Stimulated activated CD4-positive, alpha-beta T cell treated with anti-CD3 and anti-CD28 coated beads, TNF-alpha, amount 100 ng/mL, for 48 hours (primary cell): Measurements from ENCODE around the gene CCDC188.
"Not testable (repeated sequence)": the region's sequence is repeated elsewhere in the genome, so short reads cannot be mapped to it uniquely, and the experiment has no call there.

Source experiments
- DNase-seq, 3 donors: peaks; one replicate each; pipeline ENCODE4 v3.0.0-alpha.2; 2020; ENCODE audit warnings: low read depth in 3 of 3

CCDC188 gene

DNA sequence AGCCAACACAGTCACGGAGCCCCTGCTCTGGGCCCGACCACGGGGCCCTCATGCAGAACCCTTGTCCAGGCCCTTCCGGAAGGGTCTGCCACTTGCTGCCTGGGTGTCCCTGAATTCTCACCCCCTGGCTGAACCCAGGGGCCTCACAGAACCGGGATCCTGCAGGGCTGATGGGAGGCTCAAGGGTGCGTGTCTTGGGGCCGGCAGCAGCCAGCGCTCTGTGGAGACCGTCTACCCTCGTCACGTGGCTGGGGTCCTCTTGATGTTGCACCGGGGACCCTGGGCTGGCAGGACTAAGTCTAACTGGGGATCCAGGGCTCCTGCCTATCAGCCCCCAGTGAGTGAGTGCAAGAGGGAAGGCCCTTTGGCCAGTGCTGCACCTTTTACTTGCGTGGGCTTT lies 19.3 kb upstream of the CCDC188 start:
- DNase-seq = no peak

DNA sequence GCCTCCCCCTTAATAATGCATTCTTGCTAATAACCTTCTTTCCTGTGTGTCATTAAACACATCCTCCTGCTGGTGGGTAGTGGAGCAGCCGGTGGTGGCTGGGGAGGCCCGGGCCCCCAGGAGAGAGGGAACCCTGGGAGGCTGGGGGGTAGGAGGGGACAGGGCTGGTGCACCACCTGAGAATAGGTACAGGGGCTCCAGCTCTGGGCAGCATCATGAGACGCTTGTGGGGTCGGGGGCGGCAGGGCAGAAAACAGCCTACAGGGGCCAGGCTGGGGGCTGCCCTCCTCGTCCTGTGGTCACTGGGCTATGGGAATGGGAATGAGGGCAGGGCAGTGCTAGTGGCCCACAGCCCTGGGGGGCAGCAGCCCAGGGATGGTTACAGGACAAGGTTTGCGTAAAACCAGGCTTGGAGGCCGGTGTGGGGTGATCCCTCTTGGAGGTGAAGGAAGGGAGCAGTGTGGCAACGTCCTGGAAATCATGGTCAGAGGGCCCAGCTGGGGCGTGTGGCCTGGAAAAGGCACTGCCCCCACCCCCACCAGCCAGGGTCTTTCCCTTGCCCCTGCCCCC lies 18.5 kb upstream of the CCDC188 start:
- no peak for DNase-seq

DNA sequence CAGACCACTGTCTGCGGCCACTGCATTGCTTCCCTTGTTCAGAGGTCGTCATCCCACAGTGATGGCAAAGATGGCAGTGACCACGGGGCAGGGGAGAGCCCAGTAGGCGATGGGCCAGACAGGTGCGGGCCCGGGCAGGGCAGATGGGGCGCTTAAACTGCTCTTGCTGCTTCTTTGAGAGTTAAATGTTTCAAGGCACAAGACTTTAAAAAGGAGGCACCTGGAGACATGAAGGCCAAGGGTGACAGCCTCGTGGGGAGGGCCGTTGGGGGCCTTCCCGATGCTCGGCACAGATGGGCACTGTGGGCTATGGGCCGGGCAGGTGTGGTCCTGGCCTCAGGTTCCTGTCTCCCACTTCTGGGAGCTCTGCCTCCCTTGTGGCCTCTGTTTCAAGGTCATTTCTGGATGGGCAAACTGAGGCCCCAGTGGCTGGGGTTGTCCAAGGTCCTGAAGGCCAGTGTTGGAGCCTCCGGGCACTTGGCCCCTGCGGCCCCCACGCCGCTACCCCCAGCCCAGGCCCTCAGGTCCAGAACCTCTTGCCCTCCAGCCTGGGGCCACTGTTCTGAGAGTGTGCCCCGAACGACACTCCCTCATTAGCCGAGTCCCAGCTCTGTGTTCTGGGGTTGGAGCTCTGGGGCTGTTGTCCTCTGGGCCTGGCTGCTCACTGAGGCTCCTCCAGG lies 16.9 kb upstream of the CCDC188 start:
- DNase-seq = no peak

DNA sequence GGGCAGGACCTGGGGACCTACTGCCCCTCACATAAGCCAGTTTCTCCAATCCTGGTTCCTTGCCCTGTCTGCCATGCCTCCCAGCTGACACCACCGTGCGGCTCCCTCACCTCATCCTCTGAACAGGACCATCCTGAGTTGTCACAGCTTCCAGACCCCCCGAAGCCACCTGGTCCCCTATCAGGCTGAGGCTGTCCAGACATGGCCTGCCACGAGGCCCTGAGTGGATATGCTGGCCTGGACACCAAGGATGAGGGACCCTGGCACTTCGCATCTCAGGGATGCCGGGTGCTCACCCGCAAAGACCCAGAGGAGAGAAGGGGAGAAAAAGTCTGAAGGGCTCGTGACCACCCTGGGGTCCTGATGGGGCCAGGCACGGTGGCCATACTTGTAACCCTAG lies 15.8 kb upstream of the CCDC188 start:
- no peak for DNase-seq

DNA sequence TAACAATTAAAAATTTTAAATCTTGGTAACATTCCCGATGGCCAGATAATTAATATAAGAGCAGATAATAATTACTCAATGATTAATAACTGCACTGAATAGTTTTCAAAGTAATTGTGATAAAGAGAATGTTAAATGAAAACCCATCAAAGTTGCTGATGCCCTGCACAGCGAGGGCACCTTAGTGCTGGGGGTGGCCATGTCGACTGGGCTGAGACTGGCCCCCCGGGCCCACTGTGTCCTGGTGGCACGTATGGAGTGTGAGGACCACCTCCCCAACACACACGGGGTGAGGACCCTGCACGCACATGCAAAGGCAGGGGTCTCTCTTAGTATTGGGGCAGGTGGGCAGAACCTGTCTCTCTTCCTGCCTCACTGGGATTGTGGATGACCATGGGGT lies 15.1 kb upstream of the CCDC188 start:
- DNase-seq = no peak

DNA sequence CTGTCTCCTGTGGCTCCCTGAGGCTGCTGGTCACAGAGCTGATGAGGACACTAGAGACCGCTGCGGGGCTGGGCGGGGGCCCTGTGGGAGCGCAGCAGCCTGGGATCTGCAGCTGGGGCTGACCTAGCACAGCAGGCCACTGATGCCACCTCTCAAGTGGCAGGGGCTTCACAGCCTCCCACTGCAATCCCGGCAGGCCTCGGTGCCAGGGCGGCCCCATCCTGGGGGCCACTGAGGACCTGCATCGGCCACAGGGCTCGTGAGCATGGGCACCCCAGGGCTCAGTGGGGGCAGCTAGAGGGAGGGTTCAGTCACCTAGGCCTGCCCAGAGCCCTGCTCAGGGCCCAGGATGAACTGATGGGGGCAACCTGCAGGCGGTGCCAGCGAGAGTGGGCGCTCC lies 14.6 kb upstream of the CCDC188 start:
- no peak for DNase-seq

DNA sequence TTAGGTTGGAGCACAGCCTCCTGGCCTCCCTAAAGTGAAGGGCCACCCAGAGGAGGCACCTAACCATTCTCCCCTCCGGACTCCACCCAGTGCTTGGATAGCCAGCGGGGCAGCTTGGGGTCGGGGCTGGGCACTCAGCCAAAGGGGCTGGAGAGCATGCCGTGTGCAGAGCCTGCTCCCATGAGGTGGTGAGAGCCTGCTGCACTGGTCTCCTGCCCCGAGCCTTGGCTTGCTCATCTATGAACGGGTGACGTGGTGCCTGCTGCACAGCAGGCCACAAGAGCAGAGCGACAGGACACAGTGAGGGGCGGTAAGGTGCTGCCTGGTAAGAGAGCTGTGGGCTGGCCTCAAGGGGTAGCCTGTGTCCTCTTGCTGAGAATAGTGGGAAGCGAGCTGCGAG lies 14.0 kb upstream of the CCDC188 start:
- DNase-seq = no peak

DNA sequence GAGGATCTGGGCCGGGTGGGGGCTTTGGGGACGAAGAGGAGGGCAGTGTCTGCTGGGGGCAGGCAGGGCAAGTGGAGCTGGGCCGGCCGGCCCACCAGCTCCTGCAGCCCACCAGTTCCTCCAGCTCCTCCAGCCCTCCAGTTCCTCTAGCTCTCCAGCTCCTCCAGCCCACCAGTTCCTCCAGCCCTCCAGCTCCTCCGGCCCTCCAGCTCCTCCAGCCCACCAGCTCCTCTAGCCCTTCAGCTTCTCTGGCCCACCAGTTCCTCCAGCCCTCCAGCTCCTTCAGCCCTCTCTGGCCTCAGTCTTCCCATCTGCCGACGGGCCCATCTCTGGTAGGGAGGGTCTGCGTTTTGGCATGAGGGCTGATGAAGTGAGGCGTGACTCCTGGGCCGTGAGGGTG lies 9.2 kb upstream of the CCDC188 start:
- DNase-seq = no peak

DNA sequence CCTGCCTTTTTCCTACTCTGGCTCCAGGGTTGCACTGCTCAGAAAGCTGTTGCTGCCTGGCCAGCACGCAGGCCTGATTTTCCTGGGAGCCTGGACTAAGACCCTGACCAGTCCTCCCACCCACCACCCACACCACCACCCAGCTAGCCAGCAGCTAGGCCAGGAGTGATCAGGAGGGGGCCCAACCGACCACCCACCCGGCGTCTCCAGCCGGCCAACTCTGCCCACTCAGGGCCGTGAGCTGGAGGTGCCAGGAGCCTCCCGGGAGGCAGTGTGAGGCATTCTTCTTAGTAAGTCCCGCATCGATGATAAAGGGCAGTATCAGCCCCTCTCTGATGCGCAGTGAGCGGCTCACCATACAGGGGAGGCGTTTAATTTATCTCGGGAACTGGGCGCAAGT lies 8.7 kb upstream of the CCDC188 start:
- DNase-seq = not testable (repeated sequence)

DNA sequence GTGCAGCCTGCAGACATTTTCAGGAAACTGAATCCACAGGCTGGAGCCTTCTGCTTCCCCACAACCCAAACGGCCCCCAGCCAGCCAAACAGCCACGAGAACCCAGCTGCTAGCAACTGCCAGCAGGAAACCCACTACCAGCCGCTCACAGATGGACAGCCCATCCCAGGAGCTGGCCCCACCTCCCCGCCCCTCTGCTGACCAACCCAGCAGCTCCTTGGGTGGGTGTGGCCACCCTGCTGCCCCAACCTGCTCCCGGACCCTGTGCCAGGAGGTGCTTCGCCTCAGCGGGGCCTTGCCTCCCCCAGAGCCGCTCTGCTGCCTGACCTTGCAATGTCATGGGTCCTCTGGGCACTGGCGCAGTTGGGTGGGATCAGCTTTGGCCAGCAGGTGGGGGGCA lies 8.2 kb upstream of the CCDC188 start:
- DNase-seq = no peak

DNA sequence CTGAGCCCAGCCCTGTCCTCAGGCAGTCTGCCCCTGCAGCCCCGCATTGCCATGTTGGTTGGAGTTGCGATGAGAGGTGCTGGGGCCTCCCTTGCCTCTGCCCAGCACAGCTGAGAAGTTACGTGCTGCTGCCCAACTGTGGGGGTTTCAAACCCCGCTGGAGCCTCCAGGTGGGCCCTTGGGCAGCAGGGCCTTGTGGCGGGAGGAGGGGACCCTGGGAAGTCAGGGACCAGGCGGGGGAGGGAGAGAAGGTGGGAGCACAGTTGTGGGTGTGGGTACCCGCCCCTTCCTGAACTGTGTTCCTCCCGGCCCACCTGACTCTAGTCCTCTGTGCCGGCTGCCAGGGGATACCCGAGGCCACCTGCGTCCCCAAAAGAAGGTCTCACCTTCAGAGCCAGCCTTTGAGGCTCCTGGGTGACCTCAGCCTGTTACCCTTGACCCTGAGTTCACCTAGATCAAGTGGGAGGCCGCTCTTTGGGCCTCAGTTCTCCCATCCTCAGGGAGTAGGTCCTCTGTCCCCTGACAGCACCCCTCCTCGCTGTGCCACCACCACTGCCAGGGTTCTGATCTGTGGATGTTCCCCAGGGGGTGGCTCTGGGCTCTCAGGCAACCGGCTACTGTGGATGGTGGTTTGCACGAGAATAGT lies 7.7 kb upstream of the CCDC188 start:
- DNase-seq = no peak

DNA sequence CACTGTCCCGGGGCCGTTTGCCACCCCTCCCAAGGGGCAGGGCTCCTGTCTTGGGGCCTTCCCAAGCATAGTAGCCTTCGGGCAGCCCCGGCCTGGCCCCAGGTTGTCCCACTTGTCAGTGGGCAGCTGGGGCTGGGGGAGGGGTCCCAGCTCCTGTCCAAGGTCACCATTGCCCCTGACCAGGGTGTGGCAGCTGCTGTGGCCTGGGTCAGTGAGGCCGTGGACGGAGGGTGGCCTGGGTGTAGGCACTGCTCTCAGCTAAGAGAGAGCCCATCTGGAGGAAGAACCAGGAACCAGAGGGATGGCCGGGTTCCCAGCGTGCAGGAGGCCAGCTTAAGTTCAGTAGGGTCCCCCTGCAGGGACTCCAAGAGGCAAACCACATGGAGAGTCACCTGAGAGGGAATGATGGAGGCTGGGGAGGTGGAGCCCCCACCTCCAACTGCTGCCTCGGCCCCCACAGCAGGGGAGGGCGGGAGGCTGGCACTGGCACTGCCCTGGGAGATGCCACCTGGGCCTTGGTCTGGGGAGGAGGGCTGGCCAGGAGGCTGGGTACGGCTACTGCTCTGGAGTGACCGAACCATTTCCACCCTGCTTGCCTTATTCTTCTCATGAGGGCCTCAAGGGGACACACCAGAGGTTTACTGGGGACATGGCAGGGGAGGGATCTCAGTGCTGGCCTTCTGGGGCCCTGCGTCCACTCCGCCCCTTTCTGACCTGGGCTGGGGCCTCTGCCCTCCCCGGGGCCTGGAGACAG lies 6.8 kb upstream of the CCDC188 start:
- no peak for DNase-seq

DNA sequence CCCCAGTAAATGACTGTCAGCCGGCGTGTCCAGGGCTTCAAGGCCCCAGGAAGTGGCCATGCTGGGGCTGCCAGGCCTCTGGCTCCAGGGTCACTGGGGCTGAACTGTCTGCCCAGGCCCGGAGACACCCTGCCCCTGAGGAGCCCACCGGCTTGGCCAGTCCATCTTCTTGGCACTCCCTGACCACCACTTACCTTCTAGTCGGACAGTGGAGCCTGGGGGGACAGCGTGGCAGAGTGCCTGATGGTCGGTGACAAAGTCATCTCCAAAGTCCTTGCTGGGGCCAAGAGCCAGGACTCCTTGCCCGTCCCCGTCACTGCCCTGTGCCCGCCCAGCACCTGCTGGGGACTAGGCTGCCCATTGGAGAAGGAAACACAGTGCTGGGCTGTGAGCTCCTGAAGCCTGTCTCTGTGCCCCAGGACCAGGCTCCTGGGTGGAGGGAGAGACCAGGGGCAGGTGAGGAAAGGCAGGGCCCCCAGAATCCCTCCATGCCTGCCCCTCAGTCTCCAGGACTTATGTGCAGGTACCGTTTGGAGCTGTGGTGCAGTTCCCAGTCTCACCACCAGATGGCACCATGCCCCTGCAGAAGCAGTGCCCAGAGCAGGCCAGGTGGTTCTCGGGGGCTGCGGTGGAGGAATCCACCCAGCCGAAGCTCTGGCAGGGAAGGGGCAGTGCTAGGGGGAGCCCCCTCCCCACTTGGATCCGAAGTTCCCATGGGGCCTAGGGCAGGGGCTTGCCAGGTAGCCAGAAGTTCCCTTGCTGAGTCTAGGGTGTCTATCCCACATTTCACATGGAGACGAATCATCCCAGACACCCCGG lies 6.0 kb upstream of the CCDC188 start:
- DNase-seq = peak; percentile 77 to 80 (median 79)

DNA sequence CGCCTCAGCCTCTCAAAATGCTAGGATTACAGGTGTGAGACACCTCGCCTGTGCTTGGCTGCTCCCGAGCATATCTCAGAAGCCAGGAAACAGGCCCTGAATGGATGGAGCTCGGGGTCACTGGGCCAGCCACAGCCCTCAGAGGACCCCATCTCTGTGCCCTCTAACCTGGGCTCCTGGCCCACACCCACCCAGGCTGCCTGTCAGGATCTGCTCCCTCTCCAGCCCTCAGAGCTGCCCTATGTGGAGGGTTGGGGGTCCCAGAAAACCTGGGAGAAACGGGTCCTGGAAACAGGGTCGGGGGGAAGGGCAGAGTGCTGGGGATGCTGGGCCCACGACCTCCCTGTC lies 5.2 kb upstream of the CCDC188 start:
- DNase-seq = no peak

DNA sequence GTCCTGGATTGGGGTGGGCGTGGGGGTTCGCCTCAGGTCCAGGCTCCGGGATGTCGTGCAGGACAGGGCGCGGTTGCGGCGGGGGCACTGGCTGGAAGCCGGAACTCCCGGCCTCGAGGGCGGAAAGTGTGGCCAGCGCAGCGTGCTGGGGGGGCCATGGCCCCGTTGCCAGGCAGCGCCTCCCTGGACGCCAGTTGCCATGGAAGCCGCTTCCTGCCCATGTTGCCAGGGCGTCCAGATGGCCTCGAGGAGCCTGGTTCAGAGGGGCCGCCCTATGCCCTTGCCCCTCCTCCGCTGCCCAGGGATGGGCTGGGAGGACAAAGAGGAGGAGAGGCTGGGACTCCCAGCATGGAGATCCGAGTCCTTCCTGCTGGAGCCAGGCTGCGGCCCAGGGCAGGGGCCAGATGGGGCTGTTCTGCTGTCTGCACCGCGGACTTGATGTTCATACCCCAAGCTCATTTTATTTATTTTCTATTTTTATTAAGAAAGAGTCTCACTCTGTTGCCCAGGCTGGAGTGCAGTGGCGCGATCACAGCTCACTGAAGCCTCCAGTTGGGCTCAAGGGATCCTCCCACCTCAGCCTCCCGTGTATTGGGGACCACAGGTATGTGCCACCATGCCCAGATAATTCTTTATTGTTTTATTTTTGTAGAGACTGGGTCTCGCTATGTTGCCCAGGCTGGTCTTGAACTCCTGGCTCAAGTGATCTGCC lies 4.6 kb upstream of the CCDC188 start:
- no peak for DNase-seq

DNA sequence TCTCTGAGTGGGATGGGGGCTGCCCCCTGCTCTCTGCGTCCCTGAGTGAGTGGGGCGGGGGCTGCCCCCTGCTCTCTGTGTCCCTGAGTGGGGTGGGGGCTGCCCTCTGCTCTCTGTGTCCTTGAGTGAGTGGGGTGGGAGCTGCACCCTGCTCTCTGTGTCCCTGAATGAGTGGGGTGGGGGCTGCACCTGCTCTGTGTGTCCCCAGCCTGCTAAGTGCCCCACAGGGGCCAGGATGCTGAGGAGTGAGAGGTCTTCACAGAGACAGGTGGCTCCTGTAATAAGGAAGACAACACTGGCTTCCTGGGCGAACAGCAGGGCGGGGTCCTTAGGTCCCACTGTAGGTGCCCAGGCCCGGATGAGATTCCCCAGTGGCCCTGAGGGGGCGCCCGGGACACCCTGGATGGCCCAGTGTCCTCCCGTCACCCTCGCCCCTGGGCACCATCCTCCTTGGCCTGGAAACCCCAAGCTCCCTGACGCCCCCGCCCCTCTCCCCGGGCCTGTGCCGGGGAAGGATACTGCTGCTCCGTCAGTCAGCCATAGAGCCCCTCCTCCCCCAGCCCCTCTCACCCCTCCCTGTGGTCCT lies 3.8 kb upstream of the CCDC188 start:
- DNase-seq = no peak

DNA sequence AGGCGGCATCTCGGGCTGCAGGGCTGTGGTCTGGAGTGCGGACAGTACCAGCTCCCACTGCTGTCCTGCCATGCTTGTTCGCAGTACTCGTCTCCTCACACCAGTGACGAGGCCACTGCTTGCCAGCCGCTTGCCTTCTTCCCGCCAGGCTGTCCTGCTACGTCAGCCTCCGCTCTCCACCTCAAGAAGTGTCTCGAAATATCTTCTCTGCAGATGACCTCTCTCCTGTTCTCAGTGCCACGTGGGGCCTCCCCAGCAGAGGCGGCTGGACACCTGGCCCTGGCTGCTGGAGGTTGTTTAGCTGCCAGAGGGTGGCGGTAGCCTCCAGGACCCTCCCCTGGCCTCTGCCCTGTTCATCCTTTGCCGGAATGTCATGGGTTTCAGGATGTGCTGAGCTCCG lies 3.1 kb upstream of the CCDC188 start:
- DNase-seq = no peak

DNA sequence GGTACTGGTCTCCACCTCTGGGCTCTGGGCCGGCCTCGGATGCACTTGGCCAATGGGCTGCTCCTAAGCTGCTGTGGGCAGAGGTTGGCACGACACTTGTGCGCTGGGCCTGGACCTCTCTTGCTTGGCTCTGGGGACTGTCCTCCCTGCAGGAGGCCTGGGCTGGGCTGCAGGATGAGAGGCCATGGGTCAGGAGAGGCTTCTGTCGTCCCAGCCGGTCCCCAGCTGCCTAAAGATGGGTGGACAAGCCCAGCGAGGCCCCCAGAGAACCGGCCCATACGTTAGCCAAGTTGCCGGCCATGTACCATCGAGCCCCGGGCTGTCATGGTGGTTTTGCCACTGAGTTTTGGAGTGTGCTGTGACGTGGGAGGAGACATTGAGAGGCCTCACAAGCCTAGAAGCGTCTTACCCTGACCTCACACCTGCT lies 1.6 kb upstream of the CCDC188 start:
- DNase-seq = no peak

DNA sequence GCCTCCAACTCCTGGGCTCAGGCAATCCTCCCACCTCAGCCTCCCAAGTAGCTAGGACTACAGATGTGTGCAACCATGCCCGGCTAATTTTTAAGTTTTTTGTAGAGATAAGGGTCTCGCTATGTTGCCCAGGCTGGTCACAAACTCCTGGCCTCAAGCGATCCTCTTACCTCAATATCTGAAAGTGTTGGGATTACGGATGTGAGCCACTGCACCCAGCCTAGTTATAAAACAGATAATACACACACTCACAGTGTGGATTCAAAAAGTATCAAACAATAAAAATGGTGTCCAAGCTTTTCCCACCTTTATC lies 377 bp upstream of the CCDC188 start:
- no peak for DNase-seq

DNA sequence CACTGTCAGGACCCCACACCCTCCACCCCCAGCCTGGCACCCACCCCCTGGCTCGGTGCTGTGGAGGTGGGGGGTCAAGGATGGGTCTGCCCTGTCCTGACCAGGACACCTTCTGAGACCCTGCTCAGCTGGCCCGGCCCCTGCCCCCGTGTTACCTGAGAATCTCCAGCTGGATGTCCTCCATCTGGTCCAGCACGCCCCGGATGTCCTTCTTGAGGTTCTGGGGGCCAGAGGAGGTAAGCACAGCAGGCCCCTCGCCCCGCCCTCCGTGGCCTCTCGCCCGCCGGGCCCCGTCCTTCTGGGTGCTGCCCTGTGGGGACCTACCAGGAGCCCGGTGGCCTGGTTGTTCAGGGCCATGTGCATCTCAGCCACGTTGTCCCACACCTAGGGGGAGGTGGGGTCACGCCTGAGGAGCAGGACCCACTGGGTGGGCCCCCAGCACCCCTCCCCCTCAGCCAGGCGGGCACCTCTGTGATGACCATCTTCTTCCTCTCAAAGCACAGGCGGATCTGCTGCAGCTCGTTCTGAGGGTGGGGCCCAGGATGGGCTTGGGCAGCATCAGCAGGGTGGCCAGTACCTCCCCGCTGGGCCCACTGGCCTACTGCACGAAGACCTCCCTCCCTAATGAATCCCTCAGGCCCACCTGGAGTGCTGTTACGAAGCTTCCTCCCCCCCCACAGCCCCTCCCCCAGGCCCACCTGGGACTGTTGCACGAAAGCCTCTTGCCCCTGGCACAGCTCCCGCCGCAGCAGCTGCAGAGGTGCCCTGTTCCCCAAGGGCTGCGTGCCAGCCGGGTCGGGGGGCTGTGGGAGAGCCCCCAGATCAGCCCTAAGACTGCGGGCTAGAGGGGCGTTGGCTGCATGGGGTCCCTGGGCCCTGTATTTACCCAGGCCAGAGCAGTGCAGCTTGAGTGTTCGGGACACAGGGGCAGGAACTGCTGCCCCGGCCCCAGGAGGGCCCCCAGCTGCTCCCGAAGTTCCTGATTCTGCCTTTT lies 1.3 kb downstream of the CCDC188 start:
- DNase-seq = no peak
